WTC11 (cell line): ENCODE data around the gene CFAP251.

Experiments
- CREM ChIP-seq: sonication (generic); formaldehyde crosslinking; IDR thresholded peaks from 2 replicates; pipeline ENCODE4 v1.8.1; 2022; ENCODE audit warnings: mild to moderate bottlenecking, missing genetic modification reagents, moderate library complexity
- ESRRA ChIP-seq: sonication (generic); formaldehyde crosslinking; IDR thresholded peaks from 2 replicates; pipeline ENCODE4 v1.8.1; 2022; ENCODE audit warnings: mild to moderate bottlenecking, missing genetic modification reagents, borderline replicate concordance
- NFYB ChIP-seq: sonication (generic); formaldehyde crosslinking; conservative IDR thresholded peaks from 2 replicates; pipeline ENCODE4 v1.8.0; 2022; ENCODE audit warnings: low read depth, missing genetic modification reagents
- NR3C1 ChIP-seq: sonication (generic); formaldehyde crosslinking; conservative IDR thresholded peaks from 2 replicates; pipeline ENCODE4 v1.8.1; 2023; ENCODE audit warnings: low read depth, mild to moderate bottlenecking, missing genetic modification reagents
- SP1 ChIP-seq: sonication (generic); formaldehyde crosslinking; conservative IDR thresholded peaks from 2 replicates; pipeline ENCODE4 v1.8.1; 2022; ENCODE audit warnings: missing genetic modification reagents
- TP53 ChIP-seq: sonication (generic); formaldehyde crosslinking; IDR thresholded peaks from 2 replicates; pipeline ENCODE4 v1.8.1; 2023; ENCODE audit warnings: mild to moderate bottlenecking, missing genetic modification reagents
- ZNF317 ChIP-seq: sonication (generic); formaldehyde crosslinking; IDR thresholded peaks from 2 replicates; pipeline ENCODE4 v1.8.1; 2023; ENCODE audit warnings: low read depth, mild to moderate bottlenecking, moderate library complexity, missing genetic modification reagents, borderline replicate concordance
- ZNF416 ChIP-seq: fragments of 250-450 bp; sonication (Bioruptor Pico); IDR thresholded peaks from 2 replicates; pipeline ENCODE4 v1.9.0; 2021; ENCODE audit warnings: mild to moderate bottlenecking, inconsistent platforms
- TF ChIP-seq, protein P1 (sequence below): sonication (generic); formaldehyde crosslinking; conservative IDR thresholded peaks from 2 replicates; pipeline ENCODE4 v1.8.1; 2022; ENCODE audit warnings: mild to moderate bottlenecking, missing genetic modification reagents
- TF ChIP-seq, protein P2 (sequence below): sonication (generic); formaldehyde crosslinking; IDR thresholded peaks from 2 replicates; pipeline ENCODE4 v1.8.1; 2022; ENCODE audit warnings: mild to moderate bottlenecking, missing genetic modification reagents, moderate library complexity, borderline replicate concordance
- TF ChIP-seq, protein P3 (sequence below): fragments of 200-600 bp; IDR thresholded peaks from 2 replicates; pipeline ENCODE4 v1.8.0; 2022; ENCODE audit warnings: antibody characterized with exemption
- TF ChIP-seq, protein P4 (sequence below): sonication (generic); formaldehyde crosslinking; IDR thresholded peaks from 2 replicates; pipeline ENCODE4 v1.8.1; 2023; ENCODE audit warnings: mild to moderate bottlenecking, missing genetic modification reagents, moderate library complexity
- TF ChIP-seq, protein P5 (sequence below): sonication (generic); formaldehyde crosslinking; IDR thresholded peaks from 2 replicates; pipeline ENCODE4 v1.8.1; 2023; ENCODE audit warnings: mild to moderate bottlenecking, moderate library complexity, missing genetic modification reagents
- TF ChIP-seq, protein P6 (sequence below): fragments of 250-450 bp; sonication (Bioruptor Pico); IDR thresholded peaks from 2 replicates; pipeline ENCODE4 v2.1.2; 2022; ENCODE audit warnings: mild to moderate bottlenecking, moderate library complexity

DNA sequence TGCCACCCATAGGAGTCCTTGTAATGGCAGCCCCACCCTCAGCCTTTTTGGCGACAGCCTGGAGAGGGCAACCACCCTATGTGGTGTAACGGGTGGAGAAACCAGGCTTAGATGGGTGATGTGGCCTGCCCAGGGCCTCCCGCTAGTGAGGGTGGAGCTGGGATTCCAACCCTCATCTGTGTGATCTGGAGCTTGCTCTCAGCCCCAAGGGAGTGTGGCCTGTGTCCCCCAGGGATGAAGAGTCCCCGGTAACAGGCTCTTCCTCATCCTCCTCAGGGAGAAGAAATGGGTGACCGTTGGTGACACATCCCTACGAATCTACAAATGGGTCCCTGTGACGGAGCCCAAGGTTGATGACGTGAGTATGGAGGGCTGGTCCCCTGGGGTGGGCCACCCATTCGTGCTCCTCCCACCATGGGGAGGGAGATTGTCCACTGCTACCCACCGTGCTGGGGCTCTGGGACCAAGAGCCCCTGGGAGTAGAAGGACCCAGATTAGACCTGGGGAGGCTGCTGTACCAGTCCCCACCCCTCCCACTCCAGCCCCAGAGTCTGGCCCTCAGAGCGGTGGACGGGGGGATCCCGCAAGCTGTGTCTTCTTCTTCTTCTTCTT lies 112.1 kb downstream of the CFAP251 start:
- TF ChIP-seq NFYB (CRISPR knock-in tag) = no peak
- TF ChIP-seq, protein P1, sequence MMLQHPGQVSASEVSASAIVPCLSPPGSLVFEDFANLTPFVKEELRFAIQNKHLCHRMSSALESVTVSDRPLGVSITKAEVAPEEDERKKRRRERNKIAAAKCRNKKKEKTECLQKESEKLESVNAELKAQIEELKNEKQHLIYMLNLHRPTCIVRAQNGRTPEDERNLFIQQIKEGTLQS = no peak
- TF ChIP-seq, protein P2, sequence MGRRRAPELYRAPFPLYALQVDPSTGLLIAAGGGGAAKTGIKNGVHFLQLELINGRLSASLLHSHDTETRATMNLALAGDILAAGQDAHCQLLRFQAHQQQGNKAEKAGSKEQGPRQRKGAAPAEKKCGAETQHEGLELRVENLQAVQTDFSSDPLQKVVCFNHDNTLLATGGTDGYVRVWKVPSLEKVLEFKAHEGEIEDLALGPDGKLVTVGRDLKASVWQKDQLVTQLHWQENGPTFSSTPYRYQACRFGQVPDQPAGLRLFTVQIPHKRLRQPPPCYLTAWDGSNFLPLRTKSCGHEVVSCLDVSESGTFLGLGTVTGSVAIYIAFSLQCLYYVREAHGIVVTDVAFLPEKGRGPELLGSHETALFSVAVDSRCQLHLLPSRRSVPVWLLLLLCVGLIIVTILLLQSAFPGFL (CRISPR knock-in tag) = no peak
- TF ChIP-seq, protein P3, sequence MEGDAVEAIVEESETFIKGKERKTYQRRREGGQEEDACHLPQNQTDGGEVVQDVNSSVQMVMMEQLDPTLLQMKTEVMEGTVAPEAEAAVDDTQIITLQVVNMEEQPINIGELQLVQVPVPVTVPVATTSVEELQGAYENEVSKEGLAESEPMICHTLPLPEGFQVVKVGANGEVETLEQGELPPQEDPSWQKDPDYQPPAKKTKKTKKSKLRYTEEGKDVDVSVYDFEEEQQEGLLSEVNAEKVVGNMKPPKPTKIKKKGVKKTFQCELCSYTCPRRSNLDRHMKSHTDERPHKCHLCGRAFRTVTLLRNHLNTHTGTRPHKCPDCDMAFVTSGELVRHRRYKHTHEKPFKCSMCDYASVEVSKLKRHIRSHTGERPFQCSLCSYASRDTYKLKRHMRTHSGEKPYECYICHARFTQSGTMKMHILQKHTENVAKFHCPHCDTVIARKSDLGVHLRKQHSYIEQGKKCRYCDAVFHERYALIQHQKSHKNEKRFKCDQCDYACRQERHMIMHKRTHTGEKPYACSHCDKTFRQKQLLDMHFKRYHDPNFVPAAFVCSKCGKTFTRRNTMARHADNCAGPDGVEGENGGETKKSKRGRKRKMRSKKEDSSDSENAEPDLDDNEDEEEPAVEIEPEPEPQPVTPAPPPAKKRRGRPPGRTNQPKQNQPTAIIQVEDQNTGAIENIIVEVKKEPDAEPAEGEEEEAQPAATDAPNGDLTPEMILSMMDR = no peak
- no peak for TF ChIP-seq SP1
- TF ChIP-seq, protein P4, sequence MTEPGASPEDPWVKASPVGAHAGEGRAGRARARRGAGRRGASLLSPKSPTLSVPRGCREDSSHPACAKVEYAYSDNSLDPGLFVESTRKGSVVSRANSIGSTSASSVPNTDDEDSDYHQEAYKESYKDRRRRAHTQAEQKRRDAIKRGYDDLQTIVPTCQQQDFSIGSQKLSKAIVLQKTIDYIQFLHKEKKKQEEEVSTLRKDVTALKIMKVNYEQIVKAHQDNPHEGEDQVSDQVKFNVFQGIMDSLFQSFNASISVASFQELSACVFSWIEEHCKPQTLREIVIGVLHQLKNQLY (CRISPR knock-in tag) = no peak
- TF ChIP-seq ESRRA = no peak
- TF ChIP-seq, protein P5, sequence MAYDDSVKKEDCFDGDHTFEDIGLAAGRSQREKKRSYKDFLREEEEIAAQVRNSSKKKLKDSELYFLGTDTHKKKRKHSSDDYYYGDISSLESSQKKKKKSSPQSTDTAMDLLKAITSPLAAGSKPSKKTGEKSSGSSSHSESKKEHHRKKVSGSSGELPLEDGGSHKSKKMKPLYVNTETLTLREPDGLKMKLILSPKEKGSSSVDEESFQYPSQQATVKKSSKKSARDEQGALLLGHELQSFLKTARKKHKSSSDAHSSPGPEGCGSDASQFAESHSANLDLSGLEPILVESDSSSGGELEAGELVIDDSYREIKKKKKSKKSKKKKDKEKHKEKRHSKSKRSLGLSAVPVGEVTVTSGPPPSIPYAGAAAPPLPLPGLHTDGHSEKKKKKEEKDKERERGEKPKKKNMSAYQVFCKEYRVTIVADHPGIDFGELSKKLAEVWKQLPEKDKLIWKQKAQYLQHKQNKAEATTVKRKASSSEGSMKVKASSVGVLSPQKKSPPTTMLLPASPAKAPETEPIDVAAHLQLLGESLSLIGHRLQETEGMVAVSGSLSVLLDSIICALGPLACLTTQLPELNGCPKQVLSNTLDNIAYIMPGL (CRISPR knock-in tag) = no peak
- no peak for TF ChIP-seq NR3C1 (CRISPR knock-in tag)
- no peak for TF ChIP-seq CREM
- TF ChIP-seq ZNF416 (CRISPR knock-in tag) = no peak
- TF ChIP-seq, protein P6, sequence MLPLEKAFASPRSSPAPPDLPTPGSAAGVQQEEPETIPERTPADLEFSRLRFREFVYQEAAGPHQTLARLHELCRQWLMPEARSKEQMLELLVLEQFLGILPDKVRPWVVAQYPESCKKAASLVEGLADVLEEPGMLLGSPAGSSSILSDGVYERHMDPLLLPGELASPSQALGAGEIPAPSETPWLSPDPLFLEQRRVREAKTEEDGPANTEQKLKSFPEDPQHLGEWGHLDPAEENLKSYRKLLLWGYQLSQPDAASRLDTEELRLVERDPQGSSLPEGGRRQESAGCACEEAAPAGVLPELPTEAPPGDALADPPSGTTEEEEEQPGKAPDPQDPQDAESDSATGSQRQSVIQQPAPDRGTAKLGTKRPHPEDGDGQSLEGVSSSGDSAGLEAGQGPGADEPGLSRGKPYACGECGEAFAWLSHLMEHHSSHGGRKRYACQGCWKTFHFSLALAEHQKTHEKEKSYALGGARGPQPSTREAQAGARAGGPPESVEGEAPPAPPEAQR (CRISPR knock-in tag) = no peak
- TF ChIP-seq TP53 = no peak
- TF ChIP-seq ZNF317 (CRISPR knock-in tag) = no peak
